ENCODE results near the gene FBXW11. TPM values are rescaled to one million over a fixed set of nuclear protein-coding genes. Genes with fewer than 3 reads are reported as not detected.

FBXW11 gene
- total and polyA plus RNA-seq, 2 donors from 2014 or later = 16.0 to 44.4 TPM

GRCh38 chr5:172054611-172055153, 48.2 kb upstream of the FBXW11 start:
- DNase-seq = no peak
- Histone ChIP-seq H3K4me1 (ENCODE audit: control insufficient read depth in 2 of 3, insufficient read depth in 2 of 3, low read depth in 1 of 3, low read length in 3 of 3) (no peaks in the 10 kb centered on the region), H3K27ac (ENCODE audit: low read depth in 2 of 2, low read length in 2 of 2) (no peak overlapping the region), H3K27me3 (ENCODE audit: control insufficient read depth, insufficient read depth, low read length) (no peaks in the 10 kb centered on the region), H3K4me3 (ENCODE audit: low read length in 3 of 3) (no peak overlapping the region), H3K9me3 (ENCODE audit: control insufficient read depth in 2 of 3, insufficient read depth in 1 of 3, low read length in 3 of 3) (no peaks in the 10 kb centered on the region), H3K9ac (ENCODE audit: low read length in 3 of 3) (no peak overlapping the region), H3K36me3 (ENCODE audit: control insufficient read depth in 2 of 3, insufficient read depth in 3 of 3, low read length in 3 of 3) (no peaks in the 10 kb centered on the region)
- FAIRE-seq = no peak
- intact Hi-C loops (cut with DNase I) = no loop called here
- TF ChIP-seq CTCF (IDR thresholded peaks at IDR 0.05; ENCODE audit: borderline replicate concordance, extremely low read depth, insufficient read depth) = no peak

DNA sequence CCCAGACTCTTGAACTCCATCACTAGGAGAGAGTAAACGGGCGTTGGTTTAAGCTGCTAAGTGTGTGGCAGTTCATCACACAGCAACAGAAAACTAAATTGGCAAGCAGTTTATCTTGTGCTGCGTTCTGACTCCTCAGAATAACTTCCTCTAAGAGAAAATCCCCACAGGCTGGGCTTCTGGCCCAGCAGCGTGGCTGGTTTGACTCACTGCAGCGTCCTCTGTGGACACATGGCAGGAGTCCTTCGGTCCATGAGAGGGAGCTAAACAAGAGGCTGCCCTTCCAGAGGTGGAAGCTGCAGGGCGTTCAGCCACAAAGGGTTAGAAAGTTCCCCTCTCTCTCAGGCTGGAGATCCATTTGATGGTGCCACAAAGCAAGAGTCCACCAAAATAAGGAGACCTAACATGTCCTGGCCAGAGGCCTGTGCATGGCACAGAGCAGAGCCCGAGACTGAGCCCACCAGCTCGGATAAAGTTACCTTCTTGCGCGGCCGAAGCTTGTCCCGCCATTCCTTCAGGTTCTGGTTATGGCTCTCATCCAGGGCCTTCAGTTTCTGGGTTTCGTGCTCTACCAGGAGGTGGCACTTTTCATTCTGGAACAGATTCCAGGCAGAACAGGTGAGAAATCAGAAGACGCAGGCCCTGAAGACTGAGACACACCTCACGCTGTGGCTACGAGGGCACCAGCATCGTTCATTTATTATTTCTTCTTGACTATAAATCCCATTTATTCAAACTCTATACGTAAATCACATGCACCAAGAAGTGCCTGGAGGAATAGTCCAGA, 46.2 kb upstream of the FBXW11 start:
- Histone ChIP-seq H3K27ac (ENCODE audit: low read depth in 2 of 2, low read length in 2 of 2) (no peak overlapping the region), H3K36me3 (ENCODE audit: control insufficient read depth in 2 of 3, insufficient read depth in 3 of 3, low read length in 3 of 3) (no peaks in the 10 kb centered on the region), H3K4me1 (ENCODE audit: control insufficient read depth in 2 of 3, insufficient read depth in 2 of 3, low read depth in 1 of 3, low read length in 3 of 3) (no peaks in the 10 kb centered on the region), H3K9me3 (ENCODE audit: control insufficient read depth in 2 of 3, insufficient read depth in 1 of 3, low read length in 3 of 3) (no peaks in the 10 kb centered on the region), H3K9ac (ENCODE audit: low read length in 3 of 3) (no peak overlapping the region), H3K27me3 (ENCODE audit: control insufficient read depth, insufficient read depth, low read length) (no peaks in the 10 kb centered on the region), H3K4me3 (ENCODE audit: low read length in 3 of 3) (no peak overlapping the region)
- FAIRE-seq (no peak), DNase-seq (peak in 1 of 5 donors; percentile 76)
- no peak for TF ChIP-seq CTCF (IDR thresholded peaks at IDR 0.05; ENCODE audit: borderline replicate concordance, extremely low read depth, insufficient read depth)
- intact Hi-C loops (cut with DNase I) = no loop called here

DNA sequence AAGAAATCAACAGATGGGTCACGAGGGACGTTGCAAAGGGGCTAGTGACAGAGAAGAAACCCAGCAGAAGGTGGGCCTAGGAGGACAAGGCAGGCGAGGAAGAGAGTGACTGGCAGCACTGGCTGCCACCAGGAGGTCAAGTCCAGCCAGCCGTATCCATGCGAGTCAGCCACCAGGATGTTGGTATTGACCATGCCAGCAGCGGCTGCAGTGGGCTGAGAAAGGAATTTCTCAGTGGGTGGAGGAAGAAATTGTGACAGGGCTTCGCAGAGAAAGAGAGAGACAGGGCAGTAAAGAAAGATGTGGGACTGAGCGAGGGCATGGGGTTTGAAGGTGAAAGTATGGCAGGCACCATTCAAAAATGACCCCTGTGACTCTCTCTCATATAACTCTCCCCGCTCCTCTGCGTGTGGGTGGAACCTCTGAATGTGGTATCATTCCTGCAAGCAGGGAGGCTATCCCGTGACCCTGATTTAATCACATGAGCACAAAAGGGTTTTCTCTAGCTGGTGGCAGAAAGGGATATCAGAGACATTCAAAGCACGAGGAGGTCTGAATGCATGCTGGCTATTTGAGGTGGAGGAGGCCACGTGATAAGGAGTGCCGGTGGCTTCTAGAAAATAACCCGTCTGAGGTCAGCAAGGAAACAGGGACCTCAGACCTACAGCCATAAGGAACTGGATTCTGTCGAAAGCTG, 45.4 kb upstream of the FBXW11 start:
- Histone ChIP-seq H3K4me3 (ENCODE audit: low read length in 3 of 3) (no peak overlapping the region), H3K36me3 (ENCODE audit: control insufficient read depth in 2 of 3, insufficient read depth in 3 of 3, low read length in 3 of 3) (no peaks in the 10 kb centered on the region), H3K9ac (ENCODE audit: low read length in 3 of 3) (no peak overlapping the region), H3K9me3 (ENCODE audit: control insufficient read depth in 2 of 3, insufficient read depth in 1 of 3, low read length in 3 of 3) (no peaks in the 10 kb centered on the region), H3K27me3 (ENCODE audit: control insufficient read depth, insufficient read depth, low read length) (no peaks in the 10 kb centered on the region), H3K27ac (ENCODE audit: low read depth in 2 of 2, low read length in 2 of 2) (no peak overlapping the region), H3K4me1 (ENCODE audit: control insufficient read depth in 2 of 3, insufficient read depth in 2 of 3, low read depth in 1 of 3, low read length in 3 of 3) (peaks cover 0 to 4% (median 0%) of the 10 kb centered on the region in 3 donors)
- FAIRE-seq = no peak
- peak in 3 of 5 donors; percentile 27 to 76 (median 29) for DNase-seq
- no peak for TF ChIP-seq CTCF (IDR thresholded peaks at IDR 0.05; ENCODE audit: borderline replicate concordance, extremely low read depth, insufficient read depth)
- intact Hi-C loops (cut with DNase I) = no loop called here
